Erythroblast (primary cell): Measurements from ENCODE around the gene LOXL4.

Experiments used
- GATA1 ChIP-seq: IDR thresholded peaks from 2 replicates; pipeline ENCODE4 v1.6.1; 2011; ENCODE audit warnings: low read depth, mild to moderate bottlenecking, control low read depth, low read length, moderate library complexity
- POLR2A ChIP-seq: IDR thresholded peaks from 2 replicates; pipeline ENCODE4 v1.6.1; 2011; ENCODE audit warnings: mild to moderate bottlenecking, low read length

DNA sequence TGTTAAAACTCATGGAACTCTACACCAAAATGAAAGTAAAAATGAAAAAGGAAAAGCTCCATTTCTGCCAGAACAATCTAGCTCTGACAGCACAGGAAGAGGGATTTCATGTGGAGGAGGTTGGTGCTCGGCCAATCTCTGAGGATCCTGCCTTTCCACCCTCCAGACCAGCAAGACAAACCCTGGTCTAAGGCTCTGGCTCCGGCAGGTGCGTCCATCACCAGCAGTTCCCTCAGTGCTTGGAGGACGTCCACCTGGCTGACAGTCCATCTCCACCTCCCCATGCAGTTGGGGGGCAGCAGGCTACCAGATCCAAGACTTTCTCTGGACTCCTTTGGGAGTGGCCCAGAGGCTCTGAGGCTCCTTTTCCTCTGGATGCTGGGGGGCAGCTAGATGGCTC lies 25.0 kb upstream of the LOXL4 start:
- TF ChIP-seq POLR2A, result no peak
- TF ChIP-seq GATA1, result no peak
